Hepatic stellate cell (primary cell): Measurements from ENCODE around the gene PLA2G12B.

Source experiments
- DNase-seq: peaks from one replicate; pipeline ENCODE4 v3.0.0; 2011; ENCODE audit warnings: low spot score

PLA2G12B gene

GRCh38 chr10:72890086-72890485 is 64.5 kb downstream of the PLA2G12B start:
- no peak for DNase-seq

DNA sequence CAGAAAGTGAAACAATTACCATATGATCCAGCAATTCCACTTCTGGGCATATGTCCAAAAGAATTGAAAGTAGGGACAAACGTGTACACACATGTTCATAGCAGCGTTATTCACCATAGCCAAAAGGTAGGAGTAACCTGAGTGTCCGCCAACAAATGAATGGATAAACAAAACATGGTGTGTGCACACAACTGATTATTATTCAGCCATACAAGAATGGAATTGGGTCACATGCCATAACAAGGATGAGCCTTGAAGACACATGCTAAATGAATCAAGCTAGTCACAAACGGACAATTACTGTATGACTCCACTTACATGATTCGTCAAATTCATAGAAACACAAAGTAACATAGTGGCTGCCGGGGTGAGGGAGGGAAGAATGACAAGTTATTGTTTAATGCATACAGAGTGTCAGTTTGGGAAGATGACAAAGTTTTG is 65.2 kb downstream of the PLA2G12B start:
- DNase-seq = no peak

DNA sequence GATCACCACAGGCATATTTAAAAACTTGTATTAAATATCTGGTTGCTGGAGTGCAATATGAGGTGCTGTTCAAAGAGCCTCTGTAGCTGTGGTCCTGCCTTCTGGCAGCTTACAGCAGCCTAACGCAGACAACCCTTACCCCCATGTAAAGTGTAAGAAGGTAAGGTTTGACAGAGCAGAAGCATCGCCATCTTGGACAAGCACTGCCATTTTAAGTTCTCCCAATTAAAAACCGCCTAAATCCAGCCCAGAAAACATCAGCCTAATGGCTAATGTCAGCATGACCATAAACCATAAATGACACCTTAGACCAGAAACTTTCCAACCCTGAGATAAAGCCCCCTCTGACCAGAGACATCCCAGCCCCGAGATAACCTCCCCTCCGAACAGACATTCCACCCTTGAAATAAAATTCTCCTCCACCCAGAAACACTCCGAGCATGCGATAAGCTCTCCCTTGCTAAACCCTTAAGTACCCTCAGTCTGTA is 66.4 kb downstream of the PLA2G12B start:
- no peak for DNase-seq

GRCh38 chr10:72887043-72887442 is 67.6 kb downstream of the PLA2G12B start:
- DNase-seq = no peak

- DNase-seq = no peak
These were observed 68.0 kb downstream of the PLA2G12B start for GRCh38 chr10:72886621-72887020.

DNA sequence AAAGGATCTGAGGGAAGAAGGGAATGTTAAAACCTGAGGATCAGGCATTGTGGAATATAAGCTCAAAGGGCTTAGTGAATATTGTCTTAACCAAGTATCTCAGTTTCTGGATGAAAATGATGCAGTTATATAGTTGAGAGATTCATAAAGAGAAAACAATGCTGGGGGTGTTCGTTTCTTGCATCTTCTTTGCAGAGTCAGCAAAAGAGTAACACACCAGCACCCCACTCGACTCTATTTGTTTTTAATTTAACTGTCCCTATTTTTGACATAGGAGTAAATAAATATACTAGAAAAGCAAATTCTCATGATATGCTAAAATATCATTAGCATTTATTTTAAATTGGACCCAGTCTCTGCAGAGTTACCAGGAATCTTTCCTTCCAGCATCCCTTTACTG is 68.7 kb downstream of the PLA2G12B start:
- DNase-seq = no peak
